Cardiac fibroblast (primary cell): ENCODE results near the gene AKNA.

Experiments used
- DNase-seq, 2 donors: peaks; one replicate each; pipeline versions ENCODE4 v3.0.0 to v3.0.0-alpha.2; 2010; ENCODE audit warnings: low read depth in 2 of 2
- H3K4me3 ChIP-seq, 2 donors: replicated peaks in 1 of 2; 1 replicate in 1 of 2; 2 replicates in 1 of 2; pipeline ENCODE4 v1.5.1; 2011; ENCODE audit warnings: low read depth in 2 of 2, low read length in 2 of 2, mild to moderate bottlenecking in 2 of 2, moderate library complexity in 1 of 2
- CTCF ChIP-seq: IDR thresholded peaks from one replicate; pipeline ENCODE4 v1.5.1; 2011; ENCODE audit warnings: low read depth, mild to moderate bottlenecking, low read length, inconsistent platforms

The AKNA gene

DNA sequence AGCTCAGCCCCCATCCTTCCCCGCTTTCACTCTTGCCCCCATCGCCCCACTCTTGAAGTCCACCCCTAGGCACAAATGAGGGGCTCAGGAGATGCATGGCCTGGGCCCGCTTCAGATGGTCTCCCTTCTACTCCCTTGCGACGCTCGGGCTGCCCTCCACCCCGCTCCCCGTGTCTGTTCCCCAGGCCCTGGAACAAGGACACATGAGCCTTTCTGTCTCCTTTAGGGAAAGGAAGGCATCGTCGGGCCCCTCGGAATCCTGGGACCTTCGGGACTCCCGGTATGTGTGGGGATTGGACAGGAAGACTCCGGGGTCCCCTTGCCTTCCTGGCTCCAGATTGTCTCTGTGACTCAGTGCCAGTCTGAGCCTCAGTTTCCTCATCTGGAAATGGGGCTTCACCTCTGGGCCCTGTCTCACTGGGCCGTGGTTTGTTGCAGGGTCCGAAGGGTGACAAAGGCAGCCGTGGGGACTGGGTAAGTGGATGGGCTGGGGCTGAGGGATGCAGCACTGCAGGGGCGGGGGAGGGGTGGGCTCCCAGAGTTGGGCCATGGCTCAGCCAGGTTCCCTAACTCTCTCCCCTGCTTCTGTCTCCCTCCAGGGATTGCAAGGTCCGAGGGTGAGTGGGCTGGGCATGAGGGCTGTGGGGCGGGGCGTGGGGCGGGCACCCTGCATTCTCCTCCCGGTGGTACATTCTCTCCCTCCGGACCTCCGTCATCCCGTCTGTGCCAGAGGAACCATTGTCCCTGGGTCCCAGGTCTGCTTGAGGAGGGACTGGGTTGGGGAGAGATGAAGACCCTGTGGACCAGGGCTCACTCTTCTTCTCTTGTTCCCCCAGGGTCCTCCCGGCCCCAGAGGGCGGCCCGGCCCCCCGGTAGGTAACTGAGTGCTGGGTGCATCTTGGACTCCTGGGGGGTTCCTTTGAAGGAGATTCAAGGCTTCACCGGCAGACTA is 86.7 kb downstream of the AKNA start:
- no peak for TF ChIP-seq CTCF
- DNase-seq = no peak
- no peak overlapping the region for H3K4me3 ChIP-seq

GRCh38 chr9:114300153-114300845 is 87.5 kb downstream of the AKNA start:
- TF ChIP-seq CTCF = no peak

GRCh38 chr9:114299286-114300152 is 88.3 kb downstream of the AKNA start:
- TF ChIP-seq CTCF = no peak
- H3K4me3 ChIP-seq = no peak overlapping the region
- no peak for DNase-seq

More at GRCh38 chr9:114300153-114300845, 87.5 kb downstream of the AKNA start:
- DNase-seq = no peak
- H3K4me3 ChIP-seq = no peak overlapping the region

GRCh38 chr9:114296338-114296737 is 91.4 kb downstream of the AKNA start:
- TF ChIP-seq CTCF = no peak
- no peak for DNase-seq
- no peak overlapping the region for H3K4me3 ChIP-seq

DNA sequence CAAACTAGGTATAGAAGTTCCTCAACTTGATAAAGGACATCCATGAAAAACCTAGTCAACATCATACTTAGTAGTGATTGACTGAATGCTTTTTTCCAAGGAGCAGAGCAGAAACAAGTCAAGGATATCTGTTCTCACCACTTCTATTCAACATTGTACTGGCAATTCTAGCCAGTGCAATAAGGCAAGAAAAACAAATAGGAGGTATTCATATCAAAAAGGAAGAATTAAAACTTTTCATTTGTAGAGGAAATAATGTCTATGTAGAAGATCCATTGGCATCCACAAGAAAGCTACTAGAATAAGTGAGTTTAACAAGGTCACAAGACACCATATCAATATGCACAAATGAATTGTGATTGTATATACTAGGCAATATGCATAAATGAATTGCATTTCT is 93.1 kb downstream of the AKNA start:
- H3K4me3 ChIP-seq = no peak overlapping the region
- no peak for TF ChIP-seq CTCF
- no peak for DNase-seq

DNA sequence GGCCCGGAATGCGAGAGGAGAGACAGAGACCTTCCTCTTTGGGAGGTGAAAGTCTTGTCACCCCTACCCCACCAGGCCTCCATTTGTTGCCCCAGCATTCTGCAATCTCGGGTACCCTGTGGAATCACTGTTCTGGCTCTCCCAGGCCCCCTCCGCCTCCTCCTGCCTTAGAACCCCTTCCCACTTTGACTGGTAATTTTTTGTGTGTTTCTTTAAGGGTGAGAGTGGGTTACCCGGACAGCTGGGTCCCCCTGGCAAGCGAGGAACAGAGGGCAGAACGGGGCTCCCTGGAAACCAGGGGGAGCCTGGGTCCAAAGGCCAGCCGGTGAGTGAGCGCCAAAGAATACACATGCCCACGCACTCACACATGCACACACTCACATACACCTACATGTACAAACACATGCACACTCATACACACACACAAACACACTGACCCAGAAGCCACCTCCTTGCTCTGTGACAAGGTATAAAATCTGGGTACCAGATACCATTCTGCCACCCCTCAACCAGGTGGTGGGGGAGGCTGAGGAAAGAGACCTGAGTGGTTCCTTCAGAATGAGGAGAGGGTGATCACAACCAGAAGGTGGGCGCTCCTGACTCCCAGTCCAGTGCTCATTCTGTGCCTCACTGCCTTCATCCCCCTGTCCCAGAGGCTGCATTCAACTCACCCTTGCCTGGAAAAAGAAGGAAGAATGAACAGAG is 95.7 kb downstream of the AKNA start:
- no peak overlapping the region for H3K4me3 ChIP-seq
- TF ChIP-seq CTCF = no peak
- no peak for DNase-seq
